ENCODE measurements around the gene SPOCK1.
"Not testable (repeated sequence)": the region's sequence is repeated elsewhere in the genome, so short reads cannot be mapped to it uniquely, and the experiment has no call there.

The SPOCK1 gene

DNA sequence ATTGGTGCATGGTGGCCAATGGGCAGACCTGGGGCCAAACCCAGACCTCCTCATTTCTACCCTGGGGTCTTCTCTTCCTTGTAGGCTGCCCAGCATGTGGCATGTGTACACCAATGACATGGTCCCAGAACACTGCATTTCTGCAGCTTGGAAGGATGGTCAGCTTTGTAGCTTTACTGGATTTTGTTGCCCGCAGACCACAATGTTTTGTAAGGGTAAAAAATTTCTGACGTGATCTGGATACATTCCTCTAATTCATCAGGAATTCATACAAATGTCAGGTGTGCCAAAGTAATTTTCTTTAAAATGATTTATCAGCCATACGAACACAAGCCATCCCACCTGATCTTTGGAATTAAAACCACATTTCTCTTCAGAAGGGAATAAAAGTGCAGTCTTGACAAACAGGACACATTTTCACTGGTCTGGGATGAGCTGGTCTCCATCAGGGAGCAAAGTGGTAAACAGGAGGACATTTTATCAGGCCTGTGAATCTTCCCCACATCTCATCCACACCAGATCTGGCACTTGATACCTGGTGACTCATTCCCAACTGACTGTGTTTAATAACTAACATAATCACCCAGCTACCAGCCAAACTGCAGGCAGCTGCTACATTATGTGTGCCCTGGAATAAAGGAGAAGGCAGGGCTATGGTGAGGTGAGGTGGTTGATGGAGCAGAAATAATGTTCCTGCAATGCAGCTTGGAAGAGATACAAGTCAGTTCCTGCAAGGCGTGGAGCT, 103.9 kb downstream of the SPOCK1 start:
- DNase-seq (ENCODE audit: low spot score), result no peak

- no peak for DNase-seq (ENCODE audit: low spot score)
Observed at GRCh38 chr5:137394380-137394779, 104.7 kb downstream of the SPOCK1 start.

DNA sequence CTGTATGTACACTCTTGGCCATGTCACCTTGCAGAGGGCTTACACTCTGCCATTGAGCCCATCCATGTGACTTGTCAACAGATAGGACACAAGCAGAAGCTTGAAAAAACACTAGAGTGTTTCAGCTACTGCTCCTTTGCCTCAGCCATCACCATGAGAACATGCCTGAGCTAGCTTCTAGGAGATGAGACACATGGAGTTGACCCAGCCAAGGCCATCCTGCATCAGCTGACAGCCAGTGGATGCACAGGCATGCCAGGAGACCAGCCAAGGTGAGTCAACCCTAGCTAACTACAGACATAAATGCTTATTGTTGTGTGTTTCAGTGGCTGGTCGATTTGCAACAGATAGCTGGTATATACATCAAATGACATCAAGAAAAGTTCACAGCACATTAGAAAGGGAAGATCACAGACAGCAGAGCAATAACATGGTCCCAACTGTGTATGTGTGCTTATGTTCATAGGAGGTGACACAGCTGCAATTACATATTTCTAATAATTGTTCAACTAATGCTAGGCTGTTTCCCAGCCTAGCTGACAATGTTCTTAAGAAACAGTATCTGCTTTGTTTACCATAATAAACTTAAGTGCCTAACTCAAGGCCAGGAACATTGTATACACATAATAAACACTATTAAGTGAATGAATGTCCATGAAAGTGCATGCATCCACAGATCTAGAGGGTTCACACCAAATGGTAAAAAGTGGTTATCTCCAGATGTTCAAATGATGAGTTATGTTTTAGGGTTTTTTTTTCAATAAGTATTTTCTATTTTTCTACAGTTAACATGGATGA, 105.7 kb downstream of the SPOCK1 start:
- no peak for DNase-seq (ENCODE audit: low spot score)

GRCh38 chr5:137392261-137392660, 106.9 kb downstream of the SPOCK1 start:
- DNase-seq (ENCODE audit: low spot score), result no peak

DNA sequence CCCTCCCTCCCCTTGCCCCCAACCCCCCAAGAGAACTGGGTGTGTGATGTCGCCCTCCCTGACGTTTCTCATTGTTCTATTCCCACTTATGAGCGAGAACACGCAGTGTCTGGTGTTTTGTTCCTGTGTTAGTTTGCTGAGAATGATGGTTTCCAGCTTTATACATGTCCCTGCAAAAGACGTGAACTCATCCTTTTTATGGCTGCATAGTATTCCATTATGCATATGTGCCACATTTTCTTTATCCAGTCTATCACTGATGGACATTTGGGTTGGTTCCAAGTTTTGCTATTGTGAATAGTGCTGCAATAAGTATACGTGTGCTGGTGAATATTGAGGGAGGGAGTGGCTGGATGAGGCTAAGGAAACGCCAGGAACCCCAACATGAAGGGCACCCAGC, 108.1 kb downstream of the SPOCK1 start:
- not testable (repeated sequence) for DNase-seq (ENCODE audit: low spot score)

DNA sequence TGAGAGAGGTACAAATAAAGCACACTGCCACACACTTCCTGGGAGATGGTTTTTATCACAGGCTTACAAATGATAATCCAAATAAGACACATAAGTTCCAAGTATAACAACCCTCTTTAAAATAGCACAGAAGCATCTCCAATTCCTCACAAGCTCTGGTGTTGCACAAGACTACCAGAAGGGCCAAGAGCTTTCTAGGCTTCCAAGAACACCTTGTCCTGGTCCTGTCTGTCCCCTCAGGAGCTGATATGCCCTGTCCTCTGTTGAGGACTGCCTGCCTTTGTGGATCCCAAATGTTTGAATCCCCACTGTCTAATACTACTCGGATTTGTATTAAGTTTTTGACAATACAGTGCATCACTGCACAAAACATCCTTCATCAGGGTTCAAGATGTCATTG, 110.1 kb downstream of the SPOCK1 start:
- DNase-seq (ENCODE audit: low spot score), result no peak

- DNase-seq (ENCODE audit: low spot score), result no peak
Observed at GRCh38 chr5:137385064-137385463, 114.1 kb downstream of the SPOCK1 start.

- no peak for DNase-seq (ENCODE audit: low spot score)
Observed at GRCh38 chr5:137383909-137384308, 115.2 kb downstream of the SPOCK1 start.

- no peak for DNase-seq (ENCODE audit: low spot score)
Observed at GRCh38 chr5:137381555-137381954, 117.6 kb downstream of the SPOCK1 start.

DNA sequence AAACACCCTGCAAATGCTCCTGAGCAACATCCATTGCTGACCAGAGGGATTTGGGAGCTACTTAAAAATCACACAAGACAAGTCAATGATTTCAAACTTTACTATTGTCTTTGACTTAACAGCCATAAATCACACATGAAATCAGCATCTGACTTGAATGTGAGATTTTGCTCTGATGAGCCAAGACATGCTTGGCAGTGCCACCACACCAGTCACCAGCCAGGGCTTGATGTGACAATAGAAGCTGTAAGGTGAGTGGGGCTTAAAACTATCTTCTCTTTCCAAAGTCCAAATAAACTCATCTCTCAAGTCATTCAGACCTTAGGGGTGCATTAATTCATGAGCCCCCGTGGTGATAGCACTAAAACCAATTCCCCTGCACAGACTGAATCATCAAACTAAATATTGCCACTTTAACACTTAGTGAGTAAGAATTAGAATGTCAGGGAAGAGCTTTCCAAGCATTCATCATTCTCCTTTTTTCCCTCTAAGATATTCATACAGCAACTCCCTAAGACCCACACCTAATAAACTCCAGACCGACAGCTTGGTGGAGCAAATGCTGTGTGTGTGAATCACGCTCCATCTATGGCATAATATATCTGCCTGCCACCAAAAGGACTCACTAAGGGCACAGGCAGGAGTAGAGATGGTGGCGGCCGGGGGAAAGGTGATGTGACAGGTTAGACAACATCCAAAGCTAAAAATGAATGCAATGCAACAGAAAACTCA, 119.4 kb downstream of the SPOCK1 start:
- DNase-seq (ENCODE audit: low spot score), result no peak

DNA sequence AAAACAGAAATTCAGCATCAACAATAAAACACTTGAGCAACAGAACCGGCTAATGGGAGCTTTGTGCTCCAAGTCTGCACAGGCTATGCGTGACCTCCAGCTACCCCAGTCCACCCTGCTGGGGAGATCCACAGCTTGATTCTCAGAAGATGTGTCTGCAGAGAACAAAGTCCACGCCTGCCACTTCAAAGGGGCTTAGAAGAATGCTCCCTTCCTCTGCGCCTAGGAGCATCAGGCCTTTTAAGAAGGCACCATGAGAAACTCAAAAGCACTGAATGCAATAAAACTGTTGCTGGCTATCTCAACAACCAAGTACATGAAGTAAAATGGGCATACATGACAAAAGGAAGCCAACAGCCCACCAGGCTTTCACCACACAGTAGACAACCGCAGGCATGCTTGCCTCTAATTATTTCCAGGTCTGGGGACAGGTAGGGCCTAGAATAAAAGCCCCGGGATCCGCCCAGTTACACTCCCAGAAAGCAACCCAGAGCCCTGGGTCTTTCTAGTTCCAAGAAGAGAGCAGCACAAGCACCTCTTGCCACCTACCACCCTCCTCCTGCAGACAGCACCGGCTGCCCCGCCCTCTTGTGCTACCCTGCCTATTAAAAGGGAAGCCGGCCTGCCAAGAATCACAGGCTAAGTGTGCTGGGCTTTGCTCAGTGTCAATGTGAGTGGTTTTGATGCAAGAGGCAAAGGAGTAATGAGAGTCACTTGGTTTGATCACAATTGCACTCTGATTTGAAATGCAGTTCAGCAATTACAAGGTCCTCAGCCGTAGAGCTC, 123.2 kb downstream of the SPOCK1 start:
- DNase-seq (ENCODE audit: low spot score), result no peak

- no peak for DNase-seq (ENCODE audit: low spot score)
Observed at GRCh38 chr5:137374110-137374714, 124.9 kb downstream of the SPOCK1 start.

DNA sequence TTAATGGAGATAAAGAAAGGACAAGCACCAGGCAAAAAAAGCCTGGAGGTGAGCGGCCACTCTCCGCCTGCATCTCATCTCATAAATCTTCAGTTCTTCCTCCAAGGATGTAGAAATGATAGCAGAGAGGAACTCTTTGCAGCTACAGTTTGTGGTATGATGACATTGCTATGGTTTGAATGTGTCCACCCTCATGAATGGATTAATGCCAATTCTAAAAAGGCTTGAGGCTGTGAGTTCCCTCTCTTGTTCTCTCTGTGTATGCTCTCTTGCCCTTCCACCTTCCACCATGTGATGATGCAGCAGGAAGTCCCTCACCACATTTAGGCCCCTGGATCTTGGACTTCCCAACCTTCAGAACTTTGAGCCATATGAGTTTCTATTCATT, 126.4 kb downstream of the SPOCK1 start:
- DNase-seq (ENCODE audit: low spot score), result no peak

- no peak for DNase-seq (ENCODE audit: low spot score)
Observed at GRCh38 chr5:137372016-137372772, 126.9 kb downstream of the SPOCK1 start.

DNA sequence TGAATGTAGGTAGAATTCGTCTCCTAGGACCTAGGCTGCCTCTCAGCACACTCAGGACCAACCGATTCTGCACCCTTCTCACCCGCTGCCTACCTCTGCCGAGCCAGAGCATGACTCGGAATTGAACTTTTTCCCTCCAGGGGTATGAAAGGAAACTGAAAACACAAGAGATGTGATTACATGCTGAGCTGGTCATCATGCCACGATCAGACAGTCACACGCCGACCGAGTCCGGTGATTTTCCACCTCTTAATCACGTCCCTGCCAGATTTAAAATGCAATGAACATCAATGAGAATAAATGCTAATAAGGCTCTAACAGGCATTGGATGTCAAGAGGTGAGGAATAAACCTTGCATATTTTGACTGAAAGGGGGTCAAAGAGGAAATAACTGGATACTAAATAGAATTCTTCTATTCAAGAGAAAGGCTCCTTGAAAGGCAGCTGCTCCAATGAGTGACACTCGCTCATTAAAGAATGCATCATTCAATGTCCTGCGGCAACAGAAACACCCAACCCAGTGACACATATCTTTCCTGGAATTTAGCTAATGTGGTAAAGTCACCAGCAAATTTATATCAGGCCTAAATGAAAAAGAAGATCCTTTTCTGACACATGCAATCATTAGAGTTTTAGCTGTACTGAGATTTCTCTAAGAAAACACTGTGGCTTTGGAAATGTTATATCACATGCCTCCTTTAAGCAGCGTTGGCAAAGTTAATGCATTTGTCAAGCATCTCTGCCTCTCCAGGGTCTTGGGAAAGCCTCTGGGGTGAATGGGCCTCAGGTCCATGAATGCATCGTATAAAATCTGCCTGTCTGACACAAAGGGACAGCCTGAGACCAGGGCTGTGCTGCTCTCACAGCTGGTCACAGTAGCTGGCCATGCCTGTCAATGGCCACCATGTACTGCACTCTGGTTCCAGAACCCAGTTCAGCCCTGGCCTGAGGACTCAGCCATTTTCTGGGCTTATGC, 128.7 kb downstream of the SPOCK1 start:
- no peak for DNase-seq (ENCODE audit: low spot score)

DNA sequence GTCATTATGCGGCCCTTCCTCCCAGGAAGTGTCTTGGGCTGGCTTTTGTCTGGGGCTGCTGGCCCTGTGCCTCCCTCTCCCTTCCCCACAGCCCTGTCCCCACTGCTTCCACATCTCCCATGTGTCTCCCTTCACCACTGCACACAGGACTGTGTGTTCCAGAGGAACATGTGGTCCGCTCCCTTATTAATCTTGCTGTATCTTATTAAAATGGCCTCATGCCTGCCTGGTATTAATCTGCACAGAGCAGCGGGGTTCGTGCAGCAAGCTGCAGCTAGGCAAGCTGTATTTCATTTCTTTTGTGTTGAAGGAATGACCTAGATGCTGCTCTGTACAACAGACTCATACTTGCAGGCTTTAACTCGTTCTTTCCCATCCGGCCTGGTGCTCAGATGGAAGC, 130.5 kb downstream of the SPOCK1 start:
- no peak for DNase-seq (ENCODE audit: low spot score)

DNA sequence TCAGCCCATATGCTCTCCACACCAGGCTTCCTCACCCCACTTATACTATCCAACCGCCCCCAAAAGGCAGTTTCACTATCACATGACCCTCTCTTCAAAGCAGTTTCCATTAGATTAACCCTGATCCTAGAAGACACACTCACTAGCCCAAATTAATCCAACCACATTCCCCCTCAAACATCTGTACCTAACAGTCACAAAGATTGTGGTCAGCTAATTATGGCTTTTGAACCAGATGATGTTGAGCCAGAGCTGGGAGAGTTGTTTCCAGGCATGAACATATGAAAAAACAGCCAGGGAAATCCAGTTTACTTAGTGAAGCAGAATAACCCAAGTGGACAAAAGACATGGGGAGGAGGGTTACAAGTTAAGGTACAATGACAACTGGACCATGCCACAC, 131.2 kb downstream of the SPOCK1 start:
- no peak for DNase-seq (ENCODE audit: low spot score)

DNA sequence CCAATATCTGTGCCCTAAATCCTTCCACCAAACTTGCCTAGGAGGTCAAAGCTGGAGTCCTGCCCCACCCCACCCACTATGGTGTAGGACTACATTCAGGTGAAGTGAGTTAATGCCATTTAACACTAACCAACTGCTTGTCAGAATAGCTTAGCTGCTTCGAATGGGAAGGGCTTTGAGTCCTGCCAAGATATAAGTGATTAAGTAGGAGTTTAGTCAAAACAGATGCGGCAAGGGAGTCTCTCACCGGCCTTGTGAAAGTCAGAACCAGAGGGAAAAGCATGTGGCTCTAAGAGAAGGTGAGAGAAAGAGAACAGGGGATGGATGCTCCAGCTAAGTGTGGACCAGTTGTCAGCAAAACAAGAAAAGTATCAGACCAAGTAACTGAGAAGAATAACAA, 132.6 kb downstream of the SPOCK1 start:
- no peak for DNase-seq (ENCODE audit: low spot score)

GRCh38 chr5:137365126-137365865, 133.8 kb downstream of the SPOCK1 start:
- DNase-seq (ENCODE audit: low spot score), result no peak

Measured in left forelimb (tissue), 1 donor.